ENCODE measurements around the gene KCNA3. TPM values are rescaled to one million over a fixed set of nuclear protein-coding genes. Genes with fewer than 3 reads are reported as not detected.

Gene KCNA3
- 10 to 100 TPM in 3 of 4 donors, 1 to 10 TPM in 1; 2.9 to 22.4 (median 10.9) TPM for total RNA-seq

GRCh38 chr1:110674337-110675059, at the start of gene KCNA3:
KCNA3 (minus strand) TSS chr1:110674940; CDS start chr1:110674809, 131 bp downstream.
- in situ Hi-C loops (cut with MboI; ENCODE audit: low pct_ligation_motif_present in 1 of 4, low pct_unique_long_range_greater_than_20kb in 1 of 4, low sequenced_read_pairs in 3 of 4): no loop called here
- H3K27me3 ChIP-seq: peaks cover 82% of the 10 kb centered on the region

GRCh38 chr1:110722807-110723206, 48.1 kb upstream of the KCNA3 start:
- no peak overlapping the region for H3K27ac ChIP-seq
- 75 to 79% methylated on average over 5 of the region's 5 CpGs for WGBS, 2 donors (ENCODE audit: low coverage in 1 of 2)
- H3K27me3 ChIP-seq: no peaks in the 10 kb centered on the region
- DNase-seq: no peak
- intact Hi-C loops (cut with DNase I; ENCODE audit: low total_unique reads): no loop called here
- no peaks in the 10 kb centered on the region for H3K36me3 ChIP-seq
- peaks cover 0 to 6% (median 0%) of the 10 kb centered on the region in 4 donors for H3K4me1 ChIP-seq
- TF ChIP-seq POLR2AphosphoS5 (IDR thresholded peaks at IDR 0.05): no peak
- TF ChIP-seq EP300 (IDR thresholded peaks at IDR 0.05; ENCODE audit: low read depth): no peak
- no peak for TF ChIP-seq POLR2A (IDR thresholded peaks at IDR 0.05)
- no peak for TF ChIP-seq CTCF (IDR thresholded peaks at IDR 0.05)
- no peak overlapping the region for H3K4me3 ChIP-seq
- in situ Hi-C loops (cut with MboI; ENCODE audit: low pct_ligation_motif_present in 1 of 4, low pct_unique_long_range_greater_than_20kb in 1 of 4, low sequenced_read_pairs in 3 of 4): no loop called here
- H3K9me3 ChIP-seq: no peaks in the 10 kb centered on the region

More at GRCh38 chr1:110674337-110675059, at the start of gene KCNA3:
- no peaks in the 10 kb centered on the region for H3K36me3 ChIP-seq
- intact Hi-C loops (cut with DNase I; ENCODE audit: low total_unique reads): no loop called here
- H3K27ac ChIP-seq: peak within 1 kb of the TSS; percentile 52 to 79 (median 62)
- peak within 1 kb of the TSS; percentile 34 to 51 (median 36) for H3K4me3 ChIP-seq
- peak; percentile 65 for DNase-seq
- no peaks in the 10 kb centered on the region for H3K9me3 ChIP-seq
- TF ChIP-seq POLR2A (IDR thresholded peaks at IDR 0.05) (peak; percentile 22), EP300 (IDR thresholded peaks at IDR 0.05; ENCODE audit: low read depth) (no peak), CTCF (IDR thresholded peaks at IDR 0.05) (no peak), POLR2AphosphoS5 (IDR thresholded peaks at IDR 0.05) (peak in 2 of 3 donors; percentile 26 to 41)
- H3K4me1 ChIP-seq: peaks cover 0 to 13% (median 10%) of the 10 kb centered on the region in 4 donors
- WGBS, 2 donors (ENCODE audit: low coverage in 1 of 2): 17% methylated on average over 30 of the region's 97 CpGs; no CpG with 5 or more reads in 1 of the 2 donors

- no peak overlapping the region for H3K27ac ChIP-seq
Measured at GRCh38 chr1:110719908-110720307, 45.2 kb upstream of the KCNA3 start.

More at GRCh38 chr1:110719908-110720307, 45.2 kb upstream of the KCNA3 start:
- in situ Hi-C loops (cut with MboI; ENCODE audit: low pct_ligation_motif_present in 1 of 4, low pct_unique_long_range_greater_than_20kb in 1 of 4, low sequenced_read_pairs in 3 of 4): no loop called here
- H3K9me3 ChIP-seq: no peaks in the 10 kb centered on the region
- no peaks in the 10 kb centered on the region for H3K27me3 ChIP-seq
- intact Hi-C loops (cut with DNase I; ENCODE audit: low total_unique reads): no loop called here
- no peaks in the 10 kb centered on the region for H3K36me3 ChIP-seq
- 61 to 62% methylated on average over 2 of the region's 2 CpGs for WGBS, 2 donors (ENCODE audit: low coverage in 1 of 2)
- no peak for DNase-seq
- TF ChIP-seq EP300 (IDR thresholded peaks at IDR 0.05; ENCODE audit: low read depth) (no peak), POLR2A (IDR thresholded peaks at IDR 0.05) (no peak), POLR2AphosphoS5 (IDR thresholded peaks at IDR 0.05) (no peak), CTCF (IDR thresholded peaks at IDR 0.05) (no peak)
- no peaks in the 10 kb centered on the region for H3K4me1 ChIP-seq
- no peak overlapping the region for H3K4me3 ChIP-seq

Measured in transverse colon (tissue), 4 donors.